ENCODE data around the gene RAB11FIP3.
"Not testable (repeated sequence)": the region's sequence is repeated elsewhere in the genome, so short reads cannot be mapped to it uniquely, and the experiment has no call there.

GRCh38 chr16:467249-467871 lies 41.9 kb downstream of the RAB11FIP3 start:
- TF ChIP-seq, protein P1, sequence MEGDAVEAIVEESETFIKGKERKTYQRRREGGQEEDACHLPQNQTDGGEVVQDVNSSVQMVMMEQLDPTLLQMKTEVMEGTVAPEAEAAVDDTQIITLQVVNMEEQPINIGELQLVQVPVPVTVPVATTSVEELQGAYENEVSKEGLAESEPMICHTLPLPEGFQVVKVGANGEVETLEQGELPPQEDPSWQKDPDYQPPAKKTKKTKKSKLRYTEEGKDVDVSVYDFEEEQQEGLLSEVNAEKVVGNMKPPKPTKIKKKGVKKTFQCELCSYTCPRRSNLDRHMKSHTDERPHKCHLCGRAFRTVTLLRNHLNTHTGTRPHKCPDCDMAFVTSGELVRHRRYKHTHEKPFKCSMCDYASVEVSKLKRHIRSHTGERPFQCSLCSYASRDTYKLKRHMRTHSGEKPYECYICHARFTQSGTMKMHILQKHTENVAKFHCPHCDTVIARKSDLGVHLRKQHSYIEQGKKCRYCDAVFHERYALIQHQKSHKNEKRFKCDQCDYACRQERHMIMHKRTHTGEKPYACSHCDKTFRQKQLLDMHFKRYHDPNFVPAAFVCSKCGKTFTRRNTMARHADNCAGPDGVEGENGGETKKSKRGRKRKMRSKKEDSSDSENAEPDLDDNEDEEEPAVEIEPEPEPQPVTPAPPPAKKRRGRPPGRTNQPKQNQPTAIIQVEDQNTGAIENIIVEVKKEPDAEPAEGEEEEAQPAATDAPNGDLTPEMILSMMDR (conservative IDR thresholded peaks at IDR 0.05; ENCODE audit: low read length): not testable (repeated sequence)
- TF ChIP-seq EZH2phosphoT487 (IDR thresholded peaks at IDR 0.05; ENCODE audit: borderline replicate concordance, low read depth, low read length): not testable (repeated sequence)

Data from OCI-LY7 (cell line).